CD8-positive, alpha-beta memory T cell (primary cell): ENCODE results near the gene TMPRSS5. TPM values are rescaled to one million over a fixed set of nuclear protein-coding genes. Genes with fewer than 3 reads are reported as not detected.

Experiments used
- CTCF ChIA-PET: fragments of 350-600 bp; sonication (Branson Sonifier 250); formaldehyde crosslinking; loops from one replicate; lab custom pipeline; 2021; ENCODE audit warnings: antibody characterized with exemption; lab: Charles Lee
- POLR2A ChIA-PET: fragments of 350-600 bp; sonication (Branson Sonifier 250); formaldehyde crosslinking; loops from one replicate; lab custom pipeline; 2021; ENCODE audit warnings: antibody characterized with exemption; lab: Charles Lee
- DNase-seq, 5 donors: peaks; one replicate each; pipeline versions ENCODE4 v3.0.0 to v3.0.0-alpha.2; 2020 to 2022; ENCODE audit warnings: mixed read lengths in 1 of 5
- H3K27ac ChIP-seq: one replicate; pipeline ENCODE4 v1.7.0; 2013; ENCODE audit warnings: low read depth, mild to moderate bottlenecking, low read length, moderate library complexity
- H3K27me3 ChIP-seq: 2 replicates; pipeline ENCODE4 v1.7.0; 2013; ENCODE audit warnings: low read length, mild to moderate bottlenecking; ENCODE audit not compliant: insufficient read depth, poor library complexity, severe bottlenecking
- H3K36me3 ChIP-seq: 2 replicates; pipeline ENCODE4 v1.7.0; 2013; ENCODE audit warnings: mild to moderate bottlenecking, low read length, moderate library complexity; ENCODE audit not compliant: insufficient read depth
- H3K4me1 ChIP-seq: 2 replicates; pipeline ENCODE4 v1.7.0; 2013; ENCODE audit warnings: mild to moderate bottlenecking, low read length, moderate library complexity; ENCODE audit not compliant: insufficient read depth
- H3K4me3 ChIP-seq: 2 replicates; pipeline ENCODE4 v1.7.0; 2013; ENCODE audit warnings: mild to moderate bottlenecking, low read length
- H3K9me3 ChIP-seq: 2 replicates; pipeline ENCODE4 v1.7.0; 2013; ENCODE audit warnings: mild to moderate bottlenecking, low read length
- H3K27ac Mint-ChIP-seq, 8 donors: one replicate each; pipeline ENCODE4 v1.8.0; 2020 to 2021; ENCODE audit warnings: mixed read lengths in 8 of 8, mild to moderate bottlenecking in 6 of 8, inconsistent platforms in 3 of 8, moderate library complexity in 3 of 8
- H3K27me3 Mint-ChIP-seq, 2 donors: one replicate each; pipeline ENCODE4 v1.8.0; 2020 to 2021; ENCODE audit warnings: mixed read lengths in 2 of 2, mild to moderate bottlenecking in 1 of 2, moderate library complexity in 1 of 2
- H3K36me3 Mint-ChIP-seq, 3 donors: one replicate each; pipeline ENCODE4 v1.8.0; 2020 to 2021; ENCODE audit warnings: mixed read lengths in 3 of 3, inconsistent platforms in 1 of 3, mild to moderate bottlenecking in 1 of 3
- H3K4me1 Mint-ChIP-seq, 3 donors: one replicate each; pipeline ENCODE4 v1.8.0; 2020 to 2021; ENCODE audit warnings: mixed read lengths in 3 of 3, inconsistent platforms in 1 of 3, mild to moderate bottlenecking in 1 of 3
- H3K4me3 Mint-ChIP-seq, 7 donors: one replicate each; pipeline ENCODE4 v1.8.0; 2020 to 2021; ENCODE audit warnings: mixed read lengths in 7 of 7, mild to moderate bottlenecking in 6 of 7, moderate library complexity in 4 of 7, inconsistent platforms in 2 of 7
- H3K9me3 Mint-ChIP-seq, 5 donors: one replicate each; pipeline ENCODE4 v1.8.0; 2020 to 2022; ENCODE audit warnings: mixed read lengths in 5 of 5, mild to moderate bottlenecking in 3 of 5, moderate library complexity in 2 of 5, inconsistent platforms in 1 of 5
- polyA plus RNA-seq: library from polyadenylated mRNA; unstranded; fragments of 300-500 nt; fragmentation: Illumina TruSeq; gene quantifications from one replicate; pipeline ENCODE4 v1.2.3, GENCODE V29; 2021
- total RNA-seq, 2 experiments: library from RNA; stranded (reverse); gene quantifications; one replicate each; pipeline ENCODE4 v1.2.3, GENCODE V29; 2021

The TMPRSS5 gene
- total and polyA plus RNA-seq, 3 experiments from 2014 or later, result 0.26 to 0.40 TPM; not detected in 1

GRCh38 chr11:113644605-113645004 lies 61.5 kb downstream of the TMPRSS5 start:
- no peaks in the 10 kb centered on the region for H3K9me3 ChIP-seq
- Mint-ChIP-seq H3K4me3 (no peak overlapping the region), H3K4me1 (no peaks in the 10 kb centered on the region), H3K9me3 (peaks cover 0 to 3% (median 0%) of the 10 kb centered on the region in 5 donors), H3K27ac (peak overlapping the region in 1 of 8 donors; percentile 68), H3K27me3 (peaks cover 5 to 16% of the 10 kb centered on the region in 2 donors), H3K36me3 (no peaks in the 10 kb centered on the region)
- H3K27me3 ChIP-seq, result no peaks in the 10 kb centered on the region
- no peak overlapping the region for H3K4me3 ChIP-seq
- CTCF ChIA-PET, result no interaction called here
- no peak overlapping the region for H3K27ac ChIP-seq
- no peak for DNase-seq
- no peaks in the 10 kb centered on the region for H3K4me1 ChIP-seq
- POLR2A ChIA-PET, result no interaction called here
- no peaks in the 10 kb centered on the region for H3K36me3 ChIP-seq

DNA sequence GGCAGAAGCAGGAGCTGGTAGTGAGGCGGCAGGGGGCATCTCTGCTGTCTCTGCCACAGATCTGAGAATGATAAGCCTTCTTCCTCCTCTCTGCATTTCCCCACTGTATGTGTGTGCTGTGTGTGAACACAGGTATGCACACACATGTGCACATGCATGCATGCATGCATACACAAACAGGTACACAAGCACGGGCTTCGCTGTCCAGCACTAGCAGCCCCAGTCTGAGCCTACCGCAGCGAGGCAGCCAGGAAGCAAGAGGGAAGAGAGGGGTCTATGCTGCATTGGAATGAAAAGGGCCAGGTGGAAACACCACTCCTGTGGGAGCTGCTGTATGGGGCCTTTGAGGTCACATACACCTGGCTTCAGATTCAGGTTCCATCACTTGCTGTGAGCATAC lies 62.4 kb downstream of the TMPRSS5 start:
- no peak for DNase-seq
- Histone ChIP-seq H3K27ac (no peak overlapping the region), H3K4me3 (no peak overlapping the region), H3K27me3 (no peaks in the 10 kb centered on the region), H3K36me3 (no peaks in the 10 kb centered on the region), H3K9me3 (no peaks in the 10 kb centered on the region), H3K4me1 (no peaks in the 10 kb centered on the region)
- H3K27ac Mint-ChIP-seq, result no peak overlapping the region
- peaks cover 11 to 17% of the 10 kb centered on the region in 2 donors for H3K27me3 Mint-ChIP-seq
- no peaks in the 10 kb centered on the region for H3K4me1 Mint-ChIP-seq
- POLR2A ChIA-PET, result no interaction called here
- no peaks in the 10 kb centered on the region for H3K36me3 Mint-ChIP-seq
- CTCF ChIA-PET, result no interaction called here
- no peak overlapping the region for H3K4me3 Mint-ChIP-seq
- H3K9me3 Mint-ChIP-seq, result peaks cover 0 to 3% (median 0%) of the 10 kb centered on the region in 5 donors

- H3K4me3 Mint-ChIP-seq, result no peak overlapping the region
- no peaks in the 10 kb centered on the region for H3K4me1 Mint-ChIP-seq
- Histone ChIP-seq H3K27ac (no peak overlapping the region), H3K9me3 (no peaks in the 10 kb centered on the region), H3K4me1 (no peaks in the 10 kb centered on the region), H3K4me3 (no peak overlapping the region), H3K36me3 (no peaks in the 10 kb centered on the region), H3K27me3 (no peaks in the 10 kb centered on the region)
- no peak for DNase-seq
- CTCF ChIA-PET, result no interaction called here
- POLR2A ChIA-PET, result no interaction called here
- H3K36me3 Mint-ChIP-seq, result no peaks in the 10 kb centered on the region
- H3K27ac Mint-ChIP-seq, result no peak overlapping the region
- H3K9me3 Mint-ChIP-seq, result peaks cover 0 to 3% (median 0%) of the 10 kb centered on the region in 5 donors
- H3K27me3 Mint-ChIP-seq, result peaks cover 15 to 22% of the 10 kb centered on the region in 2 donors
Measured at GRCh38 chr11:113643006-113643585, 63.0 kb downstream of the TMPRSS5 start.

DNA sequence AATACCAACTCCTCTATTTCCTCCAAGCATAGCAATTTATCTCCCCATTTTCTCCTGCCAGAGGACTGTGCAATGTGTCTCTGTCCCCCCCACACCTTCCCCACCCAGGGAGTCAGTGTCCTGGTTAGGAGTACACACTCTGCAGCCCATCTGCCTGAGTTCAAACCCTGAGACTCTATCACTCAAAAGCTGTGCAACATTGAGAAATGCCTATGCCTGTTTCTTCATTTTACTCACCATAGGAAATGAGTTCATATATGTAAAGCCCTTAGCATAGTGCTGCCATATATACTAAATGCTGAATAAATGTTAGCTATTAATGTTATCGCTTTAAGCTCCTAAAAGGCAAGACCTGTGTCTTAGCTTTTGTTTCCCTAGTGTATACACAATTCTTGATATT lies 64.0 kb downstream of the TMPRSS5 start:
- Histone ChIP-seq H3K9me3 (no peaks in the 10 kb centered on the region), H3K4me3 (no peak overlapping the region), H3K4me1 (no peaks in the 10 kb centered on the region), H3K27ac (no peak overlapping the region), H3K36me3 (no peaks in the 10 kb centered on the region), H3K27me3 (no peaks in the 10 kb centered on the region)
- peaks cover 15 to 19% of the 10 kb centered on the region in 2 donors for H3K27me3 Mint-ChIP-seq
- no peak overlapping the region for H3K4me3 Mint-ChIP-seq
- ChIA-PET CTCF (no interaction called here), POLR2A (no interaction called here)
- H3K9me3 Mint-ChIP-seq, result no peaks in the 10 kb centered on the region
- H3K36me3 Mint-ChIP-seq, result no peaks in the 10 kb centered on the region
- no peak for DNase-seq
- H3K4me1 Mint-ChIP-seq, result no peaks in the 10 kb centered on the region
- no peak overlapping the region for H3K27ac Mint-ChIP-seq

GRCh38 chr11:113638376-113638775 lies 67.7 kb downstream of the TMPRSS5 start:
- Histone ChIP-seq H3K27ac (no peak overlapping the region), H3K4me1 (no peaks in the 10 kb centered on the region), H3K27me3 (no peaks in the 10 kb centered on the region), H3K4me3 (no peak overlapping the region), H3K9me3 (no peaks in the 10 kb centered on the region), H3K36me3 (no peaks in the 10 kb centered on the region)
- Mint-ChIP-seq H3K36me3 (peaks cover 0 to 1% (median 0%) of the 10 kb centered on the region in 3 donors), H3K4me1 (no peaks in the 10 kb centered on the region), H3K4me3 (no peak overlapping the region), H3K9me3 (peaks cover 0 to 3% (median 0%) of the 10 kb centered on the region in 5 donors), H3K27me3 (peaks cover 13 to 15% of the 10 kb centered on the region in 2 donors), H3K27ac (no peak overlapping the region)
- no peak for DNase-seq
- ChIA-PET POLR2A (no interaction called here), CTCF (no interaction called here)

DNA sequence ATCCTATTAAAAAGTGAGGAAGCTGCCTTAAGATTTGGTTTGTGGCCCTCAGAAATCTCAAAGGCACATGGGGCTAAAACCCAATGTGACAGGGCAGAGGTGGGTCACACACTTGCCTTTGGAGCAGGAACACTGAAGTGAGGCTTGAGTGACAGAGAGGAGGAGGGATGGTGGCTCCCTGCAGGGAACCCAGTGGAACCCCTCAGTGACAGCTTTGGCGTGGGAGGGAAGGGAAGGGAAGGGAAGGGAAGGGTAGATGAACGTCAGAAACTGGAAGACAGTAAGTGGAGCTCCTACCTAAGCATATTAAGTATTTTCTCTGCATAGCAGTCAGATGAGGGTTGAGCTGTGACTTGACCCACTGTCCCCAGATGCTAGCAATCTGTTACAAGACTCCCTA lies 68.5 kb downstream of the TMPRSS5 start:
- no peak overlapping the region for H3K27ac Mint-ChIP-seq
- H3K27ac ChIP-seq, result no peak overlapping the region
- DNase-seq, result no peak
- no peaks in the 10 kb centered on the region for H3K4me1 Mint-ChIP-seq
- no peaks in the 10 kb centered on the region for H3K9me3 ChIP-seq
- H3K4me1 ChIP-seq, result no peaks in the 10 kb centered on the region
- ChIA-PET POLR2A (no interaction called here), CTCF (no interaction called here)
- peaks cover 9 to 10% of the 10 kb centered on the region in 2 donors for H3K27me3 Mint-ChIP-seq
- peaks cover 0 to 3% (median 0%) of the 10 kb centered on the region in 5 donors for H3K9me3 Mint-ChIP-seq
- H3K4me3 Mint-ChIP-seq, result no peak overlapping the region
- H3K27me3 ChIP-seq, result no peaks in the 10 kb centered on the region
- H3K36me3 Mint-ChIP-seq, result peaks cover 0 to 1% (median 0%) of the 10 kb centered on the region in 3 donors
- no peaks in the 10 kb centered on the region for H3K36me3 ChIP-seq
- H3K4me3 ChIP-seq, result no peak overlapping the region

Other genes with a start within 250 kb of the TMPRSS5 start
- gene DRD2, start 230.9 kb downstream of the TMPRSS5 start, total RNA-seq, result not detected
- gene DRD2, start 230.9 kb downstream of the TMPRSS5 start, polyA plus RNA-seq, result not detected
- gene ZW10, start 67.4 kb upstream of the TMPRSS5 start, total RNA-seq, result 10 to 100 TPM; 21.3 to 24.7 TPM
- 15.5 TPM for gene ZW10, start 67.4 kb upstream of the TMPRSS5 start, polyA plus RNA-seq
- gene CLDN25, start 73.5 kb upstream of the TMPRSS5 start, total RNA-seq, result not detected
- not detected for gene CLDN25, start 73.5 kb upstream of the TMPRSS5 start, polyA plus RNA-seq
- gene USP28, start 169.3 kb upstream of the TMPRSS5 start, total RNA-seq, result 10 to 100 TPM; 18.7 to 21.4 TPM
- 63.1 TPM for gene USP28, start 169.3 kb upstream of the TMPRSS5 start, polyA plus RNA-seq
- not detected for gene HTR3B, start 198.5 kb upstream of the TMPRSS5 start, total RNA-seq
- gene HTR3B, start 198.5 kb upstream of the TMPRSS5 start, polyA plus RNA-seq, result not detected